ENCODE results near the gene VWA8.
"Not testable (repeated sequence)": the region's sequence is repeated elsewhere in the genome, so short reads cannot be mapped to it uniquely, and the experiment has no call there.

- not testable (repeated sequence) for TF ChIP-seq CTCF (conservative IDR thresholded peaks at IDR 0.05); ZFX (IDR thresholded peaks at IDR 0.05)
Measured at GRCh38 chr13:41636590-41636989, 324.3 kb downstream of the VWA8 start.

All from C4-2B (cell line).